HG02798 (cell line): ENCODE measurements around the gene KRI1.
"Not testable (repeated sequence)": the region's sequence is repeated elsewhere in the genome, so short reads cannot be mapped to it uniquely, and the experiment has no call there.

Source experiments
- ATAC-seq: cut with Tn5 transposase; IDR thresholded peaks from one replicate; pipeline ENCODE4 v1.9.1; 2021; ENCODE audit warnings: mild to moderate bottlenecking; ENCODE audit not compliant: unreplicated experiment, poor library complexity

Gene KRI1

DNA sequence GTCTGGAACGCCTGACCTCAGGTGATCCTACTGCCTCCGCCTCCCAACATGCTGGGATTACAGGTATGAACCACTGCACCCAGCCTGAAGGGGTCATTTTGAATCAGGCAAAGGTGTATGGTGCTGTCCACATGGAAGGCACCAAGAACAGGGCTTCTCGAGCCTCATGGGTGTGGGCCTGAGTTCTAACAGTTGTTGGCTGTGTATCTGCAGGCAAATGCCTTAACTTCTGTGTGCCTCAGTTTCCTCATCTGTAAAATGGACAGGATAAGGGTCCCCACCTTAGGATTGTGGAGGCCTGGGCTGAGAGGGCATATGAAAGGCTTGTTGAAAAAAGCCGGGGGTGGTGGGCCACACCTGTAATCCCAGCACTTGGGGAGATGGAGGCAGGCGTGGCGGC lies 12.1 kb upstream of the KRI1 start:
- ATAC-seq: no peak

DNA sequence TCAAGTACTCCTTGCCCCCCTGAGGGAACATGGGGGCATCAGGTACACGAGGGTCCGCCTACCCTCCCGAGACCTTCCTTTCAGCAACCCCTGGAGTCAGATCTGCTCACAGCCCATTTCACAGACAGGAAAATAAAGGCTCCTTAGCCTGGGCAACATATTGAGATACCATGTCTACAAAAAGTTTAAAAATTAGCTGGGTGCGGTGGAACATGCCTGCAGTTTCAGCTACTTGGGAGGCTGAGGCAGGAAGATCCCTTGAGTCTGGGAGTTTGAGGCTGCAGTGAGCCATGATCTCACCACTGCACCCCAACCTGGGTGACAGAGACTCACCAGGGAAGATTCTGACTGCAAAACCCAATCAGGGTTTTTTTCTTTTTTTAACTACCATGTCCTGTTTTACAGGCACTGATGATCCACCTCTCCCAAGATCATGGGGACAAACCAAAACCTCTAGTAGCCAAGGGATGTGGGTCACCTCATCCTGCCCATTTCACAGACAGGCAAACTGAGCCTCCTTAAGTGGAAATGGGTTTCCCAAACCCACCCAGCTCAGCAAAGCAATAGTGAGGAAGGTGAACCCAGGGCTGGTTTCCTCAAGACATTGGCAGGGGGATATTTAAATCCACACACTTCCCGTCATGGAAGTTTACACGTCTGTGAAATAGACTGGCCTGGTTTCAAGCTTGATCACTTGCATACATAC lies 9.4 kb upstream of the KRI1 start:
- no peak for ATAC-seq

DNA sequence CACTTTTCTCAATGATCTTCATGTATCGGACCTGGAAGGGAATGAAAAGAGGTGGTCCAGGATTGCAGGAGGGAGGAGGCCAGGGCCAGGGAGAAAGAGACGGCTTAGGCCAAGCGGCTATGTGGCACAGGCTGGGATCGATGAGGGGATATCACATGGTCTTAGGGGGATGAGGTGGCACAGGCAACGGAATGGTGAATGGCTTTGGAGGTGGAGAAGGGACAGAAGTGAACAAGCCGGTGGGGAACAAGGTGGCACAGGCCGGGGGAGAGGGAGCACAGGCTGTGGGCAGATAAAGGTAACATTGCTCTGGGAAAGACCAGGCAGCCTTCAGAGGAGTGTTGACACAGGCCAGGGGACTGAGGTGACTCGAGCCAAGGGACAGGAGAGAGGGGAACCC lies 8.7 kb upstream of the KRI1 start:
- no peak for ATAC-seq

DNA sequence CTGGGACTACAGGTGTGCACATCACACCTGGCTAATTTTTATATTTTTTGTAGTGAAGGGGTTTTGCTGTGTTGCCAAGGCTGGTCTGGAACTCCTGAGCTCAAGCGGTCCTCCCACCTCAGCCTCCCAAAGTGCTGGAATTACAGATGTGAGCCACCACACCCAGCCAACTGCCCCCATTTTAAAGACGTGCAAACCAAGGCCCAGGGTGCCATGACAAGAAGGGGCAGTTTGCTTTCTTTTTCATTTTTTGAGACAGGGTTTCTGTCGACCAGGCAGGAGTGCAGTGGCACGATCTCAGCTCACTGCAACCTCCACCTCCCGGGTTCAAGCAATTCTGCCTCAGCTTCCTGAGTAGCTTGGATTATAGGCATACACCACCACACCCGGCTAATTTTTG lies 8.0 kb upstream of the KRI1 start:
- ATAC-seq: not testable (repeated sequence)

DNA sequence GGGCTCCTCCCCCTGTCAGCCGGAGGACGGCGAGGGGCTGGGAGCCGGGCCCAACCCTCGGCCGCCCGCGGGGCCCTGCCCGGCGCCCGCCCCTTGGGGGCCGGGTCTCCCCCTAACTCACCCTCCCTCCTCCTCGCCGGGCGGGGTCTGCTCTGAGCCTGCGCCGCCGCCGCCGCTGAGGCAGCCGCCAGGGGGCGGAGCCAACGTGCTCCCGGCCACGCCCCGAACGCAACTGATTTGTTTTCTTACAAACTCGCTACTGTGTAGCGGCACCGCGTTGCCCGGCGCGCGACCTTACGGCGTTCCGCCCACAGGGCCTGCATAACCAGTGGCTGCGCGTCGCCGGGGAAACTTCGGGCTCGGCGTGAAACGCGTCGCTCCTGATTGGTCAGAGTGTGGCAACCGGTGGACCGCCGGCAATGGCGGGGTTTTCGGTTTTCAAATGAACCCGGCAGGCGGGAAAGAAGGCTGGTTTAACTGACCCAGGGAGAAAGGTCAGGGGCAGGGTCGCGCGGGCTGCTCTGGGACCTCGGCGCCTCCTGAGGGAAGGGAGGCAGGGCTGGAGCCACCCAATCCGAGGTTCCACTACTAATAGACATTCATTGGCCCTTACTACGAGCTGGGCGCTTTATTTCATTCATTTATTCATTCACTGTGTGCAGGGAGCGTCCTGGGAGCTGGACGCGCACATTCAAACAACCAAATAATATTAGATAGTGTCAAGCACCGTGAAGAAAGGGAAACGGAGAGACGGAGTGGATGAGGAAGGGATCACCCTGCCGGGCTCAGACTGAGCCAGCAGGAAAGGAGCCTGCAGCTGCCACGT lies 3.2 kb upstream of the KRI1 start, which contains the start of gene CDKN2D:
CDKN2D (minus strand) TSS at position 154 of the 826 bp plus-strand sequence. CDS start 326 bp downstream, outside the sequence.
- peak; percentile 70 for ATAC-seq

DNA sequence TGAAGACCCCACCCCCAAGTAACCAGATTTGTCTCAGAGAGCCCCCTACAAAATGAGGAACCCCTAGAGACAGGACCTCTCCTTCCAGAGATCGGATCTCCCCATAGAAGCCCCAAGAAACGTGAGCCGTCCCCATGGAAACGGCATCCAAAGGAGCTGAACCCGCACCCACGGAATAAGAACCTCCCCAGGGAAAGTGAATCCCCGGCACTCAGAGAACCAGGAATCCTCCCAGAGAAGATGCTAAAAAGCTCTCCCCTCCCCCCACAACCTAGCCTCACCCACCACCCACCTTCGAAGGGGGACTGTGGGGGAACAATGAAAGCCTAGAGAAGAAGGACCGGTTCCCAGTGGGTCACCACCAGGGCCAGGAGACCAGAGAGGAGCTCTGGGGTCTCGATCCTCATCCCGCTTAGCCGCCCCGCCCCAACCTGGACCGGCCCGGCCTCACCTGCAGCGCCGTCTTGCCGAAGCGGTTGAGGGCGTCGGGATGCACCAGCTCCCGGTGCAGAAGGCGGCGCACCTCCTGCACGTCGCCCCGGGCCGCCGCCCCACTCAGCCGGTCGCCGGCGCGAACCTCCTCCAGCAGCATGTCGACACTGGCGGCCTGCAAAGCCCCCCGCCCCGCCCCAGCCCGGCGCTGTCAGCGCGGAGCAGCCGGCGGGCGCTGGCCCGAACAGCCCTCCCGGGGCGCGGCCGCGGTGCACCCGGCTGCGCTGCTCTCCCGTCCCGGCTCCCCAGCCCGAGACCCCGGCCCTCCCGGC lies 2.4 kb upstream of the KRI1 start:
- peak; percentile 1 for ATAC-seq

DNA sequence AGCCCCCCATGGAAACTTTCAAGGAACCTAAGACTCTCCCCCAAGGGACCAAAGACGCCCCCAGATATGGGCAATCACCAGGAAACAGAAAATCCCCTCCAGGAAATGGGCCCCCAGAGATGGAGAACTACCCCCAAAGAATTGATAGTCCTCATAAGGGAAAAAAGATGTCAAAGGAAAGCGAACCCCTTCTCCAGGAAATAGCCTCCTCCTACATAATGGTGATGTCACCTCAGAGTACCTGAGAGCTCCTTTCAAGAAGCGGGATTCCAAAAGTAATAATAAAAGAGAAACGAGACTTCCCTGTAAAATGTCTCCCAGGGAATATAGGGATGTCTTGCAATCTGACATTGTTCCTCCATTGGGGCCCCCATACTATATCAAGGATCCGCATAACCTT lies 1.8 kb upstream of the KRI1 start:
- ATAC-seq: no peak

DNA sequence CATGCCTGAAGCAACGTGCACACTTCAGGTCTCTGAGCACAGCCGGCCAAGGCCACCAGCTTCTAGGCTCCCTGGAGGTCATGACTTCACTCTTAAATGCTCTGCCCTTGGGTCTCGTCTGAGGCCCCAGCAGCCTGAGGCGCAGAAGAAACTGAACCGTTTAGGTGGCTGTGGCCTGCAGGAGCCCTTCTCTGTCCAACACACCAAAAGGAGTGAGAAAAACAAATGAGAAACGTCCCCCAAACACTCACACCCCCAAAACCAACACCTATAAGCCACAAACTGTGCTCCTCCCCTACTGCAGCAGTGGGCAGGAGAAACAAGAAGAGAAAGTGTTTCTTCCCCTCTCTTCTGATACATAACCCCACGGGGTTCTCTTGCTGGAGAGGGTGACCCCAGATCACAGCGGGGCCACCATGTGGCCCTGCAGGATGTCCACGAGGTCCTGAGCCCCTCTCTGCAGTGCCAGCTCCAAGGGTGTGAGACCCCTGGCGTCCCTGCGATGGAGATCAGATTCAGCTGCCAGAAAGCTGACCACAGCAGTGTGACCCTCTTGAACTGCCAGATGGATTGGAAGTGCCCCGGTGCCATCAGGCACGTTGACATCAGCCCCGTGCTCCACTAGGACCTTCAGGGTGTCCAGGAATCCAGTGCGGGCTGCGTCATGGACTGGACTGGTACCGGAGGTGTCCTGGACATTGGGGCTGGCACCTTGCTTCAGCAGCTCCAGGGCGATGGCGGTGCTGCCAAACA lies 1.0 kb upstream of the KRI1 start:
- ATAC-seq: peak; percentile 19

DNA sequence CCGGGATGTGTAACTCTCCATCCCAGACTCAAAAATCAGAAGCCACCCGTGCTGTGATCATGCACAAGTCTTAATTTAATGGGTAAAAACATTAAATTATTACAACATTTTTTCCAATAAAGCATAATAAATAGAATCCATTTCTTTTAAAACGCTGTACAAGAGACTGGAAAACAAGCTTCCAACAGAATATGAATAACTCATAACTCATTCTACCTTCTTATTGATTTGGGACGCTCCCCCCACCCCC lies 523 bp upstream of the KRI1 start:
- no peak for ATAC-seq

DNA sequence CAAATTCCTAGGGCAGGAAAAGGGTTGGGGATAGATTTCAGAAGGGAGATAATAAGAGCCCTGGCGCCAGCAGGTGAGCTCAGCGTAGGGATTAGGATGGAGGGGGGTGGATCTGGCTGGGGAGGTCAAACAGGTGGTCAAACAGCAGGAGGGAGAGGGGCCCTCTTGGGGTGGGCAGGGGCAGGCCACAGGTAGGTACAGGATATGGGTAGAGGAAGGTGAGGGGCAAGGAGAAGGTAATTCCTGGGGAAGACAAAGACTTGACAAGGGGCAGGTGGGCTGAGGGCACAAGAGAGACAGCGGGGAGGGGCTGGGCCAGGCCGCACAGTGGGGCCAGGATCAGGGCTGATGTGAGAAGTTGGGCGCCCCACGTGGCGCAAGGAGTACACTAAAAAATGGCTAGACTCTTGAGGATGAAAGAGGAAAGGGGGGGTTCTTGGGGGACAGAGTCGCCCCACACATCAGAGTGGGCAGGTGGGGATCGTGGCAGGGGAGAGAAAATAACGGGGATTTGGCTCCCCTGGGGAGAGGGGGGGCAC lies 713 bp downstream of the KRI1 start:
- ATAC-seq: no peak

DNA sequence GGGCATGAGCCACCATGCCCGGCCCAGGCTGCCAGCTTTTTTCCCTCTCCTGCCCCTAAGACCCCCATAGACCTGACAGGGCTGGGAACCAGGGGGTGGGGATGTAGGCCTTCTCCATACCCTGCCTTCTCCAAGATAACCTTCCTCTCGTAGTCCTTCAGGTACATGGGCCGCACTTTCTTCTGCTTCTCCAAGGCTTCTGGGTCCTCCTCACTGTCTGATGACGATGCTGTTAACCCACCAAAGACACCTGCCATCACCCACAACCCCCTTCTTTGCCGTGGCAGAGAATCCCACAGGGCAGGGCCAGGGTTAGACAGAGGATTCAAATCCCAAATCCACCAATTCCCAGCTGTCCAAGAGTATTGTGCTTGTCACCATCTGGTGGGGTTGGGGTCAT lies 3.2 kb downstream of the KRI1 start:
- no peak for ATAC-seq

DNA sequence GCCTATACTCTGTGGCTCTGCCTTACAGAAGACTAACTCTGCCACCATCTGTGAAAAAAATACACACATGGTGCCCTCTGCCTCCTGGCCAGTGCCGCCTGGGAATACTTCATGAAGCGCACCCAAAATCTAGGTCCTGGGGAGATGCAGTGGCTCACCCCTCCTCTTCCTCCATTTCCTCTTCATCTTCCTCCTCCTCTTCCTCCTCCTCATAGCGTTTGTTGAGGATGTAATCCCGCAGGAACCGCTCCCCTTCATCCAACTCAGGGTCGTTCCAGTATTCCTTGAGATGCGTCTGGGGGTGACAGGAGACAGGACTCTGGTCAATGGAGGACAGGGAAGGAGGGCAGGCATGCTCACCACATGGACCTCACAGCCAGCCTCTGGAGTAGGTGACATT lies 5.7 kb downstream of the KRI1 start:
- ATAC-seq: no peak

DNA sequence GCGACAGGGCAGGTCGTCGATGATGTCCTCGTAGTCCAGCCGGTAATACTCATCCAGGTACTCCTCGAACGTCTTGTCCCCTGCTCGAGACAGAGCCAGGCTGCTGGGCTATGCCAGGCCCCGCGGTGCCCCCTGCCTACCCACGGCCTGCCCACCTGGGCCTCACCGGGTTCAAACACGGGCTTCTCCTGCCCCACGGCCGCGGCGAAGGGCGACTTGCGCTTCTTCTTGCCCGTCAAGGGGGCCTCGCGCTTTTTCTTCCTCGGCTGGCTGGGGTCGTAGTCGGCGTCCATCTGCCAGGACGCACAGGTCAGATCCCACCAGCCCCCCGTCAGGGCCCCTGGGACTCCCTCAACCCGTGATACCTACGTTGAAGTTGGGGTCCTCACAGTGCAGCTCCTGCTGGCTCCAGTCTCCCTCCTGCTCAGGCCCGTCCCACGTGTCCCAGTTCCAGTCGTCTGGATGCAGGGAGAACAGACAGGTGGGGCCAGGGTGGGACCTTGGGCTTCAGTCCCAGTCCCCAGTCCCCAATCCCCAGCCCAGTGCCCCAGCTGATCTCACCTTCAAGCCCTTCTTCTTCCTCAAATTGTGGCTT lies 8.1 kb downstream of the KRI1 start:
- ATAC-seq: no peak

DNA sequence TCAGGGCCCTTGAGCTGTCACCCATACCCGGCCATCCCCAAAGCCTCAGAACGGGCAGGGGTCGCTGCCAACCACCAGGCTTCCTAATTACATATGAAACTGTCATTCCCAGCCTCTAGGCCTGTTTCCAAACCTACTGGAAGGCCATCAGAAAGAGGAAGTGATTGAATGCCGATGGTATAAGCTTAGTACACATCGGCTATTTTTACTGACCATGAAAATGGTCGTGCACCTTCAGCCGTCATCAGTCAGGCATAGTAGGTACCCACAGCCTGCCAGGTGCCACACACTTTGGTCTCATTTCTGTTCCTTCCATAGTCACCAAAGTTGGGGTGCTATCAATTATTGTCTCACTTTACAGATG lies 10.2 kb downstream of the KRI1 start:
- ATAC-seq: no peak

DNA sequence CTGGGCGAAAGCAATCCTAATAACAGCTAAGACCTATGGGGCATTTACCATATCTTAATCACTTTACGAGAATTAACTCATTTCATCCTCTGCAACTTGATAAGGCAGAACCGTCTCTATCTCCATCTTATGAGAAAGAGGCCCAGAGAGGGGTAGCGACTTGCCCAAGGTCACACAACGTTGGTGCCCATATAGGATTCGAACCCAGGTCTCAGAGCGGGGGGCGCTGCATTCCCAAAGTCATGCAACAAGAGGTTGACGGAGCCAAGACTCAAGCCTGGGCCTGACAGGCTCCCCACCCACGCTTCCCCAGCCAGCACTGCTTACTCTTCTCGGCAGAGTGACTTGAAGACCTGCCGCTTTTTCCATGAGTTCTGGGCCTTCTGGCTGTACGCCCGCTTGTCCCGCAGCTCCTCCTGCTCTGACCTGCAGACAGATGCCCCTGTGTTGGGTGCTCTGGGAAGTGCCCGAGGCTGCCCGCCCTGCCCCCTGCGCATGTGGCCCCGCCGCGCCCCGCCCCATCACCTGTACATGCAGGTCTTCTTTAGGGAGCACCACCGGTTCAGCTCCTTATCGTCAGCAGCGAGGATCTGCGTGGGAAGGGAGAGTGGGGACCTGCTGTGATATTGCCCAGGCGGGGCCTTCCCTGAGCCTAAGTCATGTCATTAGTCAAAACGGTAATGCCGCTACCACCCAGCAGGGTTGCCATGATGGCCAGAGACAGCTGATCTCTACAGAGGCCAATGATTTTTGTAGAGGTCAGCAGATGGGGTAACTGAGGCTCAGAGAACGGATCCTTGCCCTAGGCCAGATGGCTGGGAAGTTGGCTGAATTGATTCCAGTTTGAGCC lies 10.8 kb downstream of the KRI1 start:
- no peak for ATAC-seq

DNA sequence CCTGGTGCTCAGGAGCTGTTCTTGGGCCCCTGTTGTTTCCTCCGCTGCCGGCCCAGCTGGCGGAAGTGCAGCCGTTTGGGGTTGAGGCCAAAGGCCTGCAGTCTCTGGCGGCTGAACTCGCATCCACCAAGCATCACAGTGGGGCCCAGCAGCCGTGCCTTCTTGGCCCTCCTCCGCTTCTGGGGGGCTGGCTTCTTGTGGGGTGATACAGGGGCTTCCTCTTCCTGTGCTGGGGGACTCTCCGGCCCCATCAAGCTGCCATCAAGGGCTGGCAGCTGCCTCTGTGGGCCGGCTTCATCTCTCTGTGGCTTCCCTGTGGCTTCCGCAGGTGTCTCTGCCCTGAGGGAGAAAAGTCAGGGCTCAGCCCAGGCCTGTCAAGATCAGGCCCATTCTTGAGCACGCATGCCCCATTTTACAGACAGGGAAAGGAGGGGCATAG lies 11.8 kb downstream of the KRI1 start:
- peak; percentile 55 for ATAC-seq

DNA sequence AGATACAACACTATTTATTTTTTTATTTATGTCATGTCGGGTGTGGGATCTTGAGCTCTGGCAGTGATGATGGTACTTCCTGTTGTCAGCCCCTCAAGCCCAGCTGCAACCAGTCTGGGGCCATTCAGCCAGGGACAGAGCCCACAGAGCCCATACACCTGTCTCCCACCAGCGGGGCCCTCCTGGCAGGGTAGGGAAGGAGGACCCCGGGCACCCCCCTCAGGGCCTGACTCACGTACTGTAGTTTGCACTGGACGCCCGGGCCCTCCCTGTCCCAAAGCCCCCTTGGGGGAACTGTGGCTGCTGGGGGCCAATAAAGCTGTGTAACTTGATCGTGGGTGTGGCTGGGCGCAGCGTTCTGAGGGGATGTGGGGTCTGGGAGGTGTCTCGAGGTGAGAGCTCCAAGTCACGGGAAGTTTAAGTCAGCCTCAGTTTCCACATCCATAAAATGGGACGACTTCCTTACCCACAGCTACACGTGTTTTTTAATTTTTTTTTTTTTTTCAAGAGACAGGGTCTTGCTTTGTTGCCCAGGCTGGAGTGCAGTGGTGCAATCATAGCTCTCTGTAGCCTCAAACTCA lies 12.6 kb downstream of the KRI1 start:
- ATAC-seq: no peak

DNA sequence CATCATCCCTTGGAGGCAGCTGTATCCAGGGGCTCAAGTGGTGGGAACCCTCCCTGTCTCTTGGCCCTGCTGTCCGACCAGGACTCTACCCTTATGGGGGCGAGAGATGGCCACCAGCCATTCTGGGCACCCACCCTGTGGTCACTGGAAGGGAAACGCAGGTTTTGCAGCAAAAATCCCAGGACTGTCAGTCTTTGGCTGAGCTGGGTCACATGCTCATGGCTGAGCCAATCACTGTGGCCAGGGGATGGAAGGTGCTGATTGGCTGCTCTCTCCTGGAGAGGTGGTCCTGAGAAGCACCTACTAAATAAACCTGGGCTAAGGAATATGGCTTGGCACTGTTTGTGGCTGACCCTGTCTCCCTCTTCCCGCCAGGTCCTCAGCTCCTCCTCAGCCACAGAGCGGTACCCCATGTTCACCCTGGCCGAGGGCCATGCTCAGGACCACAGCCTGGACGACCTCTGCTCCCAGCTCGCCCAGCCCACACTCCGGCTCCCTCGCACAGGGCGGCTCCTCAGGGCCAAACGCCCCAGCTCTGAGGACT lies 13.2 kb downstream of the KRI1 start:
- ATAC-seq: no peak
